HAP-1 (cell line): ENCODE data around the gene ZNRF2.

Experiments
- DNase-seq, 2 experiments: peaks; one replicate each; pipeline ENCODE4 v3.0.0-alpha.2; 2016 to 2020; ENCODE audit warnings: low spot score in 2 of 2
- H3K27me3 ChIP-seq: fragments of 250-450 bp; sonication (Bioruptor Pico); 2 replicates; pipeline ENCODE4 v1.5.1; 2020; ENCODE audit warnings: low read depth, mild to moderate bottlenecking, moderate library complexity
- H3K36me3 ChIP-seq: fragments of 250-450 bp; sonication (Bioruptor Pico); replicated peaks from 2 replicates; pipeline ENCODE4 v1.5.1; 2020; ENCODE audit warnings: mild to moderate bottlenecking
- H3K4me1 ChIP-seq: fragments of 250-450 bp; sonication (Bioruptor Pico); 2 replicates; pipeline ENCODE4 v1.5.1; 2020; ENCODE audit warnings: mild to moderate bottlenecking
- H3K4me3 ChIP-seq: fragments of 250-450 bp; sonication (Bioruptor Pico); 2 replicates; pipeline ENCODE4 v1.5.1; 2020; ENCODE audit warnings: mild to moderate bottlenecking, moderate library complexity
- H3K9me3 ChIP-seq: fragments of 250-450 bp; sonication (Bioruptor Pico); 2 replicates; pipeline ENCODE4 v1.5.1; 2020; ENCODE audit warnings: mild to moderate bottlenecking, moderate library complexity
- in situ Hi-C: fragments of 300-500 bp; cut with MboI; formaldehyde crosslinking; loops from 3 replicates; pipeline ENCODE4 v1.14.3; 2020; ENCODE audit warnings: low sequenced_read_pairs, inconsistent platforms, mixed read lengths

ZNRF2 gene

DNA sequence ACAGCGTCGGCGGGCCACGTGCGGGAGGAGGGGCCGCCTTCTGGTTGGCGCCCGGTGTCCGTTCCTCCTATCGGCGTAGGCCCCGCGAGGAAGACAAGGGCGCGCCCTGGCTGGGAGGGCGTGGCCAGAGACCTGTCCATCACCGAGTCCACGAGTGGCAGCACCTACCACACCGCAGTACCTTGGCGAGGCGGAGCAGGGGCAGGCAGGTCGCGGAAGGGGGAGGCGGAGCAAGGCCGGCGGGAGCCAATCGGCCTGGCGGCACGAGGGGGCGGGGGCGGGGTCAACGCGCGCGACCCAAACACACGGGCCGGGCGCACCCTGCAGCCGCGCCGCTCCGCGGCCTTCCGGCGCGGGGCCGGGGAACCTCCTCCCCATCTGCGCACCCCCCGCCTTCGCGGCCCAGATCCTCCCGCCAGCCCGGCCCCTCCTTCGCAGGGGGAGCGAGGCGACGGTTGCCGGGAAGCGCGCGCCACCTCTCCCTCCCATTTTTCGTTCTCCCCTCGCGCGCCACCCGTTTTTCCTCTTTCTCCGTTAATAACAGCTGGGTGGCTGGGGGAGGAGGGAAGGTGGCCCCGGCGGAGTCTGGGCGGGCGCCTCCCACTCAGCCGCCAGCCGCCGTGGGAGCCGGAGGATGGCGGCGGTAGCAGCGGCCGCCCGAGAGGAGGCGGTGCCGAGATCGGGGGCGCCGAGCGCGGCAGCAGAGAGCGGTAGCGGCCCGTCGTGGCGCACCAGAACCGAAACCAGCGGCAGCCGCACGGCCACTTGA lies at the start of gene ZNRF2:
ZNRF2 (plus strand) TSS at position 300 of the 769 bp plus-strand sequence. CDS start 761 bp downstream, outside the sequence.
- Histone ChIP-seq H3K9me3 (no peaks in the 10 kb centered on the region), H3K4me3 (peak within 1 kb of the TSS; percentile 75), H3K4me1 (peaks cover 9% of the 10 kb centered on the region), H3K36me3 (no peaks in the 10 kb centered on the region), H3K27me3 (no peaks in the 10 kb centered on the region)
- in situ Hi-C loops: loop anchor here (5.0 kb wide), 1 partner anchor 128 kb away; no protein-coding TSS in a partner anchor
- peak; percentile 99 to 100 for DNase-seq

DNA sequence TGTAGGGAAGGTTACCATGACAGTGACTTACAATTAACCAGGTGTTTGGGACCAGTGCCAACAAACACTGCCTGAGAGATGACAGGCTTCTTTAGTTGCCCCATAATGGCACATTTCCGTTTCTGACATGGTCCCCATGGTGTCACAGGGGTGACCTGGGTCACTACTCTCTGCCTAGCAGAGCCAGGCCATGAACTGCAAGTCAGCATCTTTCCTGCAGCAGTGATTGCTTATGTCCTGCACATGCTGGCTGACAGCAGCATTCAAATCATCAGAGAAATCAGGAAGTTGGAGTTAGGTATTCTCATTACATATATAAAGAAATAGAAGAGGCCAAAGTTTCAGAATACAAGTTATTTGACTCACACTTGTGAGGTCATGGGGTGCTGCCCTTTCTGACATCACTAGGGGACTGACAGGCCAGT lies 47.1 kb upstream of the ZNRF2 start:
- H3K27me3 ChIP-seq: peaks cover 3% of the 10 kb centered on the region
- in situ Hi-C loops: no loop called here

GRCh38 chr7:30238721-30239441 lies 45.5 kb upstream of the ZNRF2 start:
- H3K4me1 ChIP-seq: no peaks in the 10 kb centered on the region

More for the DNA sequence above, 47.1 kb upstream of the ZNRF2 start:
- no peak for DNase-seq
- no peaks in the 10 kb centered on the region for H3K4me1 ChIP-seq
- no peak overlapping the region for H3K4me3 ChIP-seq
- H3K9me3 ChIP-seq: no peaks in the 10 kb centered on the region
- no peaks in the 10 kb centered on the region for H3K36me3 ChIP-seq

GRCh38 chr7:30240106-30240800 lies 44.1 kb upstream of the ZNRF2 start:
- Histone ChIP-seq H3K4me3 (no peak overlapping the region), H3K36me3 (no peaks in the 10 kb centered on the region), H3K9me3 (no peaks in the 10 kb centered on the region), H3K27me3 (peaks cover 3% of the 10 kb centered on the region), H3K4me1 (no peaks in the 10 kb centered on the region)
- in situ Hi-C loops: no loop called here
- no peak for DNase-seq

More at GRCh38 chr7:30238721-30239441, 45.5 kb upstream of the ZNRF2 start:
- Histone ChIP-seq H3K4me3 (no peak overlapping the region), H3K9me3 (no peaks in the 10 kb centered on the region), H3K27me3 (peaks cover 3% of the 10 kb centered on the region), H3K36me3 (no peaks in the 10 kb centered on the region)
- in situ Hi-C loops: no loop called here
- no peak for DNase-seq

GRCh38 chr7:30241767-30242166 lies 42.6 kb upstream of the ZNRF2 start:
- Histone ChIP-seq H3K9me3 (no peaks in the 10 kb centered on the region), H3K4me1 (no peaks in the 10 kb centered on the region; the same call in 1 of the 2 replicates), H3K27me3 (peaks cover 3% of the 10 kb centered on the region), H3K36me3 (no peaks in the 10 kb centered on the region), H3K4me3 (no peak overlapping the region)
- in situ Hi-C loops: no loop called here
- no peak for DNase-seq

- no peaks in the 10 kb centered on the region for H3K9me3 ChIP-seq
- no peak for DNase-seq
- H3K4me1 ChIP-seq: peaks cover 14% of the 10 kb centered on the region
- H3K27me3 ChIP-seq: peaks cover 3% of the 10 kb centered on the region
- no peaks in the 10 kb centered on the region for H3K36me3 ChIP-seq
- in situ Hi-C loops: no loop called here
- H3K4me3 ChIP-seq: no peak overlapping the region
Observed at GRCh38 chr7:30244340-30244739, 40.1 kb upstream of the ZNRF2 start.

DNA sequence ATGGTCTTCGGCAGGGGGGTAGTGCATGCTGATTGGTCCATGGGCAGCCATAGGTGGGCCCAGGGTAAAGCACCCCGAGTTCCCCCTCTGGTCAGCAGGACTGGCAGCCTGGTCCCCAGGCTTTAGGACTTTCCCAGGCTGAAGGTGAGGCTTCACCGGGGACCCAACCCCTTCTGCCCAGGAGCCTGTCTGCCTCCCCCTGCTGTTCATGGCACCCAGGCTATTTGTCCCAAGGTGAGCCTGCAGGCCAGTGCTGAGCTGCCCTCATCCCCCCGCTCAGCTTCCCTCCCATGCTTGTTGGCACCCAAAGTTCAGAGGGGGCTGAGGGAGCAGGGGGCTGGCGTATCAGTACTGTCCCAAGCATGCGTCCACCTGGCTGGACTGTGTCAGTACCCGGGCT lies 38.5 kb upstream of the ZNRF2 start:
- H3K27me3 ChIP-seq: no peaks in the 10 kb centered on the region
- no peaks in the 10 kb centered on the region for H3K36me3 ChIP-seq
- in situ Hi-C loops: no loop called here
- H3K4me3 ChIP-seq: no peak overlapping the region
- H3K9me3 ChIP-seq: no peaks in the 10 kb centered on the region
- peaks cover 17% of the 10 kb centered on the region for H3K4me1 ChIP-seq
- no peak for DNase-seq

DNA sequence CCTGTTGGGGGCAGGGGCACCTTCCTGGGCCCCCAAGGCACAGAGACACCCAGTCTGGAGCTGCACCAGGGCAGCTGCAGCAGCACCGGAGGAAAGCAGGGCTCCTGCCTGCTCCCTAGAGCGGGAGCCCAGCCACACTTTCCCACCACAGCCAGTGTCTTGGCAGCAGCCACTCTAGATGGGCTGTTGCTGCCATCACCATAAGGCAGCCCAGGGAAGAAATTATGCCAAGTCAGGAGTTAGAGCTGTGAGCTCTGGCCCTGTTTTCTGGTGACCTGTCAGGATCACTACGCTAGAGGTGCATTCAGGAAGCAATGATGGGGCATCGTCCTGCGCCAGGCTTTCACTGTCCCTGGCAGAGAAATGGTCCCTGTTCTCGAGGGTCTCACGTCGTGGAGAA lies 38.0 kb upstream of the ZNRF2 start:
- no peaks in the 10 kb centered on the region for H3K27me3 ChIP-seq
- no peaks in the 10 kb centered on the region for H3K36me3 ChIP-seq
- H3K4me1 ChIP-seq: peaks cover 17% of the 10 kb centered on the region
- DNase-seq: no peak
- H3K9me3 ChIP-seq: no peaks in the 10 kb centered on the region
- no peak overlapping the region for H3K4me3 ChIP-seq
- in situ Hi-C loops: no loop called here

- H3K4me3 ChIP-seq: no peak overlapping the region
- no peaks in the 10 kb centered on the region for H3K9me3 ChIP-seq
- H3K36me3 ChIP-seq: no peaks in the 10 kb centered on the region
- DNase-seq: peak; percentile 53 to 89
- H3K4me1 ChIP-seq: peaks cover 17% of the 10 kb centered on the region
- in situ Hi-C loops: no loop called here
- no peaks in the 10 kb centered on the region for H3K27me3 ChIP-seq
Observed at GRCh38 chr7:30247541-30248401, 36.6 kb upstream of the ZNRF2 start.

DNA sequence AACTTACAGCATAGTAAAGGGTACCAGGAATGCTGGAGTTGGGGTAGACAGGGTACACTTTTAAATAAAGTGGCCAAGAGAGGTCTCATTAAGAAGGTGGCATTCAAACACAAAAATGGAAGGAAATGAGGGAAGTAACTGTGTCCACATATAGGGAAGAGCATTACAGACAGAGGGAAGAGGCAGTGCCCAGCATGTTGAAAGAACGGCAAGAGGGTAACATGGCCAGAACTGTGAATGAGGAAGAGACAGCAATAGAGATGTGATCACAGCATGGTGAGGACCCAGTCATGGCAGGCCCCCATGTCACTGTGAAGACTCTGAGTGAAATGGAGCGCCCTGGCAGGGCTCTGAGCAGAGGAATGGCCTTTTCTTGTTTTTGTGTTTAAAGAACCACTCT lies 35.1 kb upstream of the ZNRF2 start:
- DNase-seq: no peak
- H3K36me3 ChIP-seq: no peaks in the 10 kb centered on the region
- H3K4me3 ChIP-seq: no peak overlapping the region
- no peaks in the 10 kb centered on the region for H3K27me3 ChIP-seq
- H3K4me1 ChIP-seq: peaks cover 17% of the 10 kb centered on the region
- no peaks in the 10 kb centered on the region for H3K9me3 ChIP-seq
- in situ Hi-C loops: no loop called here

- Histone ChIP-seq H3K36me3 (no peaks in the 10 kb centered on the region), H3K9me3 (no peaks in the 10 kb centered on the region), H3K4me3 (no peak overlapping the region), H3K27me3 (no peaks in the 10 kb centered on the region), H3K4me1 (peaks cover 17% of the 10 kb centered on the region)
- in situ Hi-C loops: no loop called here
- DNase-seq: no peak
Observed at GRCh38 chr7:30249986-30250774, 34.2 kb upstream of the ZNRF2 start.

- peak in 1 of 2 experiments; percentile 19 for DNase-seq
- Histone ChIP-seq H3K27me3 (no peaks in the 10 kb centered on the region), H3K9me3 (no peaks in the 10 kb centered on the region), H3K36me3 (no peaks in the 10 kb centered on the region), H3K4me3 (no peak overlapping the region), H3K4me1 (peaks cover 16% of the 10 kb centered on the region)
- in situ Hi-C loops: no loop called here
Observed at GRCh38 chr7:30251708-30252329, 32.6 kb upstream of the ZNRF2 start.
